BLaER1 treated with 17β-estradiol and CSF1 and Interleukin-3, amounts not matched to agents 10 nM and 100 nM (cell line): Measurements from ENCODE around the gene TNFAIP3.

ENCODE experiments used
- H3K27ac ChIP-seq, 11 experiments: shearing (Covaris generic); formaldehyde crosslinking; 2 replicates each; pipeline ENCODE4 v1.8.1; 2022
- H3K27me3 ChIP-seq, 11 experiments: shearing (Covaris generic); formaldehyde crosslinking; 2 replicates each; pipeline ENCODE4 v1.8.1; 2022
- H3K36me3 ChIP-seq, 11 experiments: shearing (Covaris generic); formaldehyde crosslinking; 2 replicates each; pipeline ENCODE4 v1.8.1; 2022
- H3K4me1 ChIP-seq, 10 experiments: shearing (Covaris generic); formaldehyde crosslinking; 2 replicates each; pipeline ENCODE4 v1.8.1; 2022
- H3K4me2 ChIP-seq, 11 experiments: shearing (Covaris generic); formaldehyde crosslinking; 2 replicates each; pipeline ENCODE4 v1.8.1; 2022
- H3K4me3 ChIP-seq, 10 experiments: shearing (Covaris generic); formaldehyde crosslinking; 2 replicates each; pipeline ENCODE4 v1.8.1; 2022
- H3K9ac ChIP-seq, 11 experiments: shearing (Covaris generic); formaldehyde crosslinking; 2 replicates each; pipeline ENCODE4 v1.8.1; 2022
- H3K9me3 ChIP-seq, 11 experiments: shearing (Covaris generic); formaldehyde crosslinking; replicated peaks in 1 of 11; 2 replicates each; pipeline ENCODE4 v1.8.1; 2022
- H4K20me1 ChIP-seq, 11 experiments: shearing (Covaris generic); formaldehyde crosslinking; 2 replicates each; pipeline ENCODE4 v1.8.1; 2022
- Cebpa-rat ChIP-seq, 11 experiments: shearing (Covaris generic); IDR thresholded peaks; 2 replicates each; pipeline ENCODE4 v1.8.1; 2022

The TNFAIP3 gene

GRCh38 chr6:137875606-137876005 is 8.5 kb downstream of the TNFAIP3 start:
- Histone ChIP-seq H3K9me3 (no peaks in the 10 kb centered on the region), H3K9ac (peak overlapping the region in 5 of 11 experiments; percentile 21 to 93 (median 82); a peak in 6 of 22 replicates), H3K4me2 (peak overlapping the region in 9 of 11 experiments; percentile 86 to 97 (median 91); a peak in 16 of 22 replicates), H3K36me3 (peaks cover 75 to 100% (median 93%) of the 10 kb centered on the region in 11 experiments), H3K27ac (peak overlapping the region in 10 of 11 experiments; percentile 86 to 98 (median 94); a peak in 17 of 22 replicates), H4K20me1 (peaks cover 0 to 27% (median 0%) of the 10 kb centered on the region in 11 experiments; a peak in 6 of 22 replicates), H3K27me3 (no peaks in the 10 kb centered on the region), H3K4me1 (peaks cover 78 to 100% (median 100%) of the 10 kb centered on the region in 10 experiments), H3K4me3 (peak overlapping the region in 2 of 10 experiments; percentile 1 to 96; a peak in 2 of 20 replicates)
- no peak for TF ChIP-seq Cebpa-rat (IDR thresholded peaks at IDR 0.05)

DNA sequence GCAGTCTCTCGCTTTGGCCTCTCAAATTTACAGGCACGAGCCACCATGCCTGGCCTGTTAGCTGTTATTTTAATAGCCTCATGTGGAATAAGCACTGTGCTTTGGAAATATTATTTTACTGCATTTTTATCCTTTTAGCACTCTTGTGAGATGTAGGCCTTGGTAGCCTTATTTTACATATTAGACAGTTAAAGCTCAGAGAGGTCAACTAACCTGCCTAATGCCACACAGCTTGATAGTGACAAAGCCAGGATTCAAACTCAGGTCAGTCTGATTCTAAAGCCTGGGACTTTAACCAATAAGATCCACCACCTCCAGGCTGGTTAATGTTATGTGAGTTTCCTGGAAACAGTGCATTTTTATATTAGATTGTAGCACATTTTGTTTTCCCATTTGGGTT is 9.5 kb downstream of the TNFAIP3 start:
- no peak for TF ChIP-seq Cebpa-rat (IDR thresholded peaks at IDR 0.05)
- peaks cover 0 to 27% (median 5%) of the 10 kb centered on the region in 11 experiments; a peak in 6 of 22 replicates for H4K20me1 ChIP-seq
- H3K4me1 ChIP-seq, result peaks cover 88 to 100% (median 100%) of the 10 kb centered on the region in 10 experiments

DNA sequence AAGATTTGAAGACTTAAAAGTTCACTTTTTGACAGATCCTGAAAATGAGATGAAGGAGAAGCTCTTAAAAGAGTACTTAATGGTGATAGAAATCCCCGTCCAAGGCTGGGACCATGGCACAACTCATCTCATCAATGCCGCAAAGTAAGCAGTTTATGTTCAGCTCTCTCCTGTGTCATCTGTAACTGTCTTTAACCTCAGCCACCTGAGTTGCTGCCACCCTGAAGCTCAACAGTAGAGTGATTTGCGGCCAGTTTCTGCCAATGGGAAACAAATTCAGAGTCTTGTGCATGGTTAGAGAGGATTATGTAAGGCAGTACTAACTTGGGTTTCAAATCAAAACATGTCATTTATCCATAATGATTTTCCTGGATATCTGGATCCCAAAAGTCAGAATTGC is 10.1 kb downstream of the TNFAIP3 start:
- H3K4me2 ChIP-seq, result peak overlapping the region; percentile 80 to 97 (median 89)
- peak overlapping the region in 2 of 10 experiments; percentile 23 to 58; a peak in 1 of 20 replicates for H3K4me3 ChIP-seq
- no peaks in the 10 kb centered on the region for H3K9me3 ChIP-seq
- H3K27me3 ChIP-seq, result no peaks in the 10 kb centered on the region
- peaks cover 91 to 100% (median 100%) of the 10 kb centered on the region in 10 experiments for H3K4me1 ChIP-seq
- peak overlapping the region; percentile 23 to 98 (median 94); a peak in 21 of 22 replicates for H3K27ac ChIP-seq
- peaks cover 83 to 100% (median 100%) of the 10 kb centered on the region in 11 experiments for H3K36me3 ChIP-seq
- H3K9ac ChIP-seq, result peak overlapping the region in 8 of 11 experiments; percentile 1 to 83 (median 76); a peak in 7 of 22 replicates
- H4K20me1 ChIP-seq, result peaks cover 0 to 27% (median 5%) of the 10 kb centered on the region in 11 experiments; a peak in 6 of 22 replicates
- TF ChIP-seq Cebpa-rat (IDR thresholded peaks at IDR 0.05), result no peak

More for the DNA sequence above, 9.5 kb downstream of the TNFAIP3 start:
- Histone ChIP-seq H3K9ac (peak overlapping the region in 7 of 11 experiments; percentile 4 to 92 (median 75); a peak in 4 of 22 replicates), H3K27me3 (no peaks in the 10 kb centered on the region), H3K9me3 (no peaks in the 10 kb centered on the region), H3K36me3 (peaks cover 79 to 100% (median 100%) of the 10 kb centered on the region in 11 experiments), H3K4me3 (peak overlapping the region in 2 of 10 experiments; percentile 13 to 34; a peak in 3 of 20 replicates), H3K4me2 (peak overlapping the region; percentile 80 to 97 (median 89); a peak in 21 of 22 replicates), H3K27ac (peak overlapping the region; percentile 23 to 98 (median 94); a peak in 18 of 22 replicates)

DNA sequence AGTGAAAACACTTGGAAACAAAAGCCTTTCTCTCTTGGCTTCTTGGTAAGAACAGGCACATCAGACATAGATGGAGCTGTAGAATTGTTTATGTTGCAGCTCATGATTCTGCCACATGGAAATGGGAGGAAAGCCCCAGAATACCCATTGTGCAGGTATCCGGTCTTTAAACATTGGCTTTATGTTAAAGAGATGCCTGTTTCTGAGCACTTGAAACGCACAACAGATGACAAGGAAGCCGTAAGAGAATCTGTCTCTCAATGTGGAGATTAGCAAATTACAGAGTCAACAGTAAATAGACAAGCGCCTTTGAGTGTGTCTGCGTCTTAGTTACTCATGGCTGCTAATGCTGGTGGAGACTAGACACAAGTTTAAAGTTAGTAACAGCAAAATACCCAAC is 10.5 kb downstream of the TNFAIP3 start:
- peak overlapping the region; percentile 80 to 97 (median 89) for H3K4me2 ChIP-seq
- no peaks in the 10 kb centered on the region for H3K27me3 ChIP-seq
- peaks cover 91 to 100% (median 100%) of the 10 kb centered on the region in 10 experiments for H3K4me1 ChIP-seq
- H3K36me3 ChIP-seq, result peaks cover 84 to 100% (median 100%) of the 10 kb centered on the region in 11 experiments
- peak overlapping the region in 3 of 10 experiments; percentile 23 to 58 (median 56); a peak in 3 of 20 replicates for H3K4me3 ChIP-seq
- H3K9ac ChIP-seq, result peak overlapping the region; percentile 1 to 83 (median 75); a peak in 15 of 22 replicates
- no peaks in the 10 kb centered on the region for H3K9me3 ChIP-seq
- peak overlapping the region; percentile 67 to 98 (median 94) for H3K27ac ChIP-seq
- H4K20me1 ChIP-seq, result peaks cover 0 to 27% (median 5%) of the 10 kb centered on the region in 11 experiments; a peak in 6 of 22 replicates
- TF ChIP-seq Cebpa-rat (IDR thresholded peaks at IDR 0.05), result no peak

GRCh38 chr6:137878029-137878428 is 11.0 kb downstream of the TNFAIP3 start:
- Histone ChIP-seq H3K9ac (peak overlapping the region; percentile 72 to 83 (median 75)), H3K36me3 (peaks cover 87 to 100% (median 96%) of the 10 kb centered on the region in 11 experiments), H3K4me3 (peak overlapping the region in 8 of 10 experiments; percentile 24 to 58 (median 53); a peak in 14 of 20 replicates), H3K27ac (peak overlapping the region; percentile 67 to 98 (median 94)), H3K4me1 (peaks cover 93 to 100% (median 100%) of the 10 kb centered on the region in 10 experiments), H3K9me3 (no peaks in the 10 kb centered on the region), H3K4me2 (peak overlapping the region; percentile 80 to 97 (median 89)), H4K20me1 (peaks cover 0 to 23% (median 5%) of the 10 kb centered on the region in 11 experiments; a peak in 6 of 22 replicates), H3K27me3 (no peaks in the 10 kb centered on the region)
- no peak for TF ChIP-seq Cebpa-rat (IDR thresholded peaks at IDR 0.05)

- H3K4me3 ChIP-seq, result peak overlapping the region; percentile 24 to 58 (median 54); a peak in 19 of 20 replicates
- H3K27ac ChIP-seq, result peak overlapping the region; percentile 67 to 98 (median 94)
- H4K20me1 ChIP-seq, result peaks cover 0 to 16% (median 0%) of the 10 kb centered on the region in 11 experiments; a peak in 6 of 22 replicates
- peak overlapping the region; percentile 72 to 83 (median 75) for H3K9ac ChIP-seq
- peak overlapping the region; percentile 80 to 97 (median 89) for H3K4me2 ChIP-seq
- H3K27me3 ChIP-seq, result no peaks in the 10 kb centered on the region
- TF ChIP-seq Cebpa-rat (IDR thresholded peaks at IDR 0.05), result no peak
- H3K9me3 ChIP-seq, result no peaks in the 10 kb centered on the region
- peaks cover 87 to 94% (median 90%) of the 10 kb centered on the region in 11 experiments for H3K36me3 ChIP-seq
- H3K4me1 ChIP-seq, result peaks cover 95 to 100% (median 100%) of the 10 kb centered on the region in 10 experiments
These were observed 11.6 kb downstream of the TNFAIP3 start for GRCh38 chr6:137878486-137879285.

- peak overlapping the region; percentile 17 to 58 (median 54); a peak in 19 of 20 replicates for H3K4me3 ChIP-seq
- peaks cover 82 to 88% (median 85%) of the 10 kb centered on the region in 11 experiments for H3K36me3 ChIP-seq
- H3K4me2 ChIP-seq, result peak overlapping the region; percentile 80 to 97 (median 89)
These were observed 12.2 kb downstream of the TNFAIP3 start for GRCh38 chr6:137879299-137879698.

More at GRCh38 chr6:137879299-137879698, 12.2 kb downstream of the TNFAIP3 start:
- Histone ChIP-seq H3K27me3 (no peaks in the 10 kb centered on the region), H3K9ac (peak overlapping the region; percentile 72 to 83 (median 75)), H4K20me1 (peaks cover 0 to 11% (median 0%) of the 10 kb centered on the region in 11 experiments; a peak in 6 of 22 replicates), H3K9me3 (no peaks in the 10 kb centered on the region), H3K4me1 (peaks cover 96 to 100% (median 100%) of the 10 kb centered on the region in 10 experiments), H3K27ac (peak overlapping the region; percentile 25 to 98 (median 94); a peak in 21 of 22 replicates)
- TF ChIP-seq Cebpa-rat (IDR thresholded peaks at IDR 0.05), result no peak
